Measurements from ENCODE around the gene PLCB1. TPM values are rescaled to one million over a fixed set of nuclear protein-coding genes. Genes with fewer than 3 reads are reported as not detected.

Gene PLCB1
- total RNA-seq, 1 experiment from 2014 or later: 6.0 TPM

DNA sequence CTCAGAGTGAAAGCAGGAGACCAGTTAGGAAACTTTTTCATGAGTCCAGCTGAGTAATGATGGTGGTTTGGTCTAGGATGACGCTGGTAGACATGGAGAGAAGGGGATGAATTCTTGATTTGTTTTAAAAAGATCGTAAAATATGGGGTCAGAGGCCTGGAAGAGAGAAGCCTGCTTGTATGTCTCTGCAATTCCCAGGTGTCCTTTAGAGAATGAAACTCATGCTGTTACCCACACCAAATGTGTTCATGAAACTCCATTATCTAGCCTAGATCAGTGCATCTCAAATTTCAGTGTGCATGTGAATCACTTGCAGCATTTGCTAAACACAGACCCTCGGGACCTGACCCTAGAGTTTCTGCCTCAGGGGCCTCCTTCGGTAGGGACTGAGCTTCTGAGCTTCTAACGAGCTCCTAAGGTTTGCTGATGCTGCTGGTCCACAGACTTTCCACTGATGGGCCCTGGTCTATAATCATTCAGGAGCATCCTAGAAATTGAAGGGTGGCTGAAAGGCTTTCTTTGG lies 634.9 kb downstream of the PLCB1 start:
- no peaks in the 10 kb centered on the region for H3K4me1 Mint-ChIP-seq (ENCODE audit: low read depth, unreplicated experiment)
- CTCF ChIA-PET: no interaction called here
- H3K27ac Mint-ChIP-seq (ENCODE audit: unreplicated experiment): no peak overlapping the region
- no peak overlapping the region for H3K4me3 Mint-ChIP-seq (ENCODE audit: low read depth, unreplicated experiment)
- H3K9me3 Mint-ChIP-seq (ENCODE audit: low read depth, unreplicated experiment): no peaks in the 10 kb centered on the region
- BruUV-seq (replicated peaks): no TSS peak
- TF ChIP-seq, protein P1, sequence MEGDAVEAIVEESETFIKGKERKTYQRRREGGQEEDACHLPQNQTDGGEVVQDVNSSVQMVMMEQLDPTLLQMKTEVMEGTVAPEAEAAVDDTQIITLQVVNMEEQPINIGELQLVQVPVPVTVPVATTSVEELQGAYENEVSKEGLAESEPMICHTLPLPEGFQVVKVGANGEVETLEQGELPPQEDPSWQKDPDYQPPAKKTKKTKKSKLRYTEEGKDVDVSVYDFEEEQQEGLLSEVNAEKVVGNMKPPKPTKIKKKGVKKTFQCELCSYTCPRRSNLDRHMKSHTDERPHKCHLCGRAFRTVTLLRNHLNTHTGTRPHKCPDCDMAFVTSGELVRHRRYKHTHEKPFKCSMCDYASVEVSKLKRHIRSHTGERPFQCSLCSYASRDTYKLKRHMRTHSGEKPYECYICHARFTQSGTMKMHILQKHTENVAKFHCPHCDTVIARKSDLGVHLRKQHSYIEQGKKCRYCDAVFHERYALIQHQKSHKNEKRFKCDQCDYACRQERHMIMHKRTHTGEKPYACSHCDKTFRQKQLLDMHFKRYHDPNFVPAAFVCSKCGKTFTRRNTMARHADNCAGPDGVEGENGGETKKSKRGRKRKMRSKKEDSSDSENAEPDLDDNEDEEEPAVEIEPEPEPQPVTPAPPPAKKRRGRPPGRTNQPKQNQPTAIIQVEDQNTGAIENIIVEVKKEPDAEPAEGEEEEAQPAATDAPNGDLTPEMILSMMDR (IDR thresholded peaks at IDR 0.05; ENCODE audit: unreplicated experiment): no peak
- DNase-seq: no peak
- no peaks in the 10 kb centered on the region for H3K27me3 Mint-ChIP-seq (ENCODE audit: unreplicated experiment)
- intact Hi-C loops (cut with micrococcal nuclease; ENCODE audit: unreplicated experiment): no loop called here
- H3K36me3 Mint-ChIP-seq (ENCODE audit: insufficient read depth, unreplicated experiment): no peaks in the 10 kb centered on the region

DNA sequence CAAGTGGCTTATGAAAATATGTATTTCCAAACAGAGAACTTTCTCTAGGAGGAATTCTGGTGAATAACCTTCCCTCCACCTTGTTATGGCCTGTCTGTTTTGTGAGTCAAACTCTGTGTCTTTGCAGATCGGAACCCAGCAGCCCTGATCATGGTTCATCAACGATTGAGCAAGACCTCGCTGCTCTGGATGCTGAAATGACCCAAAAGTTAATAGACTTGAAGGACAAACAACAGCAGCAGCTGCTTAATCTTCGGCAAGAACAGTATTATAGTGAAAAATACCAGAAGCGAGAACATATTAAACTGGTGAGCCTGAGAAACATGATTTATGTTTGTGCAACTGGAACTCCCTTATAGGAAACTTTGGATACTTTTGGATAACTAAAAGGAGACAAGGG lies 642.3 kb downstream of the PLCB1 start:
- Mint-ChIP-seq H3K36me3 (ENCODE audit: insufficient read depth, unreplicated experiment) (no peaks in the 10 kb centered on the region), H3K9me3 (ENCODE audit: low read depth, unreplicated experiment) (no peaks in the 10 kb centered on the region), H3K27me3 (ENCODE audit: unreplicated experiment) (no peaks in the 10 kb centered on the region), H3K27ac (ENCODE audit: unreplicated experiment) (no peak overlapping the region), H3K4me1 (ENCODE audit: low read depth, unreplicated experiment) (no peaks in the 10 kb centered on the region), H3K4me3 (ENCODE audit: low read depth, unreplicated experiment) (no peak overlapping the region)
- intact Hi-C loops (cut with micrococcal nuclease; ENCODE audit: unreplicated experiment): no loop called here
- DNase-seq: no peak
- BruUV-seq (replicated peaks): no TSS peak
- TF ChIP-seq, protein P1 (IDR thresholded peaks at IDR 0.05; ENCODE audit: unreplicated experiment): no peak
- CTCF ChIA-PET: no interaction called here

DNA sequence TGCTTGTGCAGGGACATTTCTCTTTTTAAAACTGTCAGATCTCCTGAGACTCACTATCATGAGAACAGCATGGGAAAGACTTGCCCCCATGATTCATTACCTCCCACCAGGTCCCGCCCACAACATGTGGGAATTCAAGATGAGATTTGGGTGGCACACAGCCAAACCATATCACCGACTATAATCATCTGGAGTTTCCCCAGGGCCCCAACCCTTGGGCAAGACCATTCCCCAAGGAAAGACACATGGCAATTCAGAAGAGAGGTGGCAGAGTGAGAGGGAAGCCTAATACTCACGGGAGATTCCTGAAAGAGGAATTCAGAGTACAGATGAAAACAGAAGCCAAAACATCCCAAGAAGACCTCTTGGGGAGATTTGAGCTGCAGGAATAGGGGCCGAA lies 645.8 kb downstream of the PLCB1 start:
- intact Hi-C loops (cut with micrococcal nuclease; ENCODE audit: unreplicated experiment): no loop called here
- DNase-seq: no peak
- H3K27ac Mint-ChIP-seq (ENCODE audit: unreplicated experiment): no peak overlapping the region
- CTCF ChIA-PET: no interaction called here
- no TSS peak for BruUV-seq (replicated peaks)
- H3K4me1 Mint-ChIP-seq (ENCODE audit: low read depth, unreplicated experiment): no peaks in the 10 kb centered on the region
- TF ChIP-seq, protein P1 (IDR thresholded peaks at IDR 0.05; ENCODE audit: unreplicated experiment): no peak
- no peak overlapping the region for H3K4me3 Mint-ChIP-seq (ENCODE audit: low read depth, unreplicated experiment)
- no peaks in the 10 kb centered on the region for H3K9me3 Mint-ChIP-seq (ENCODE audit: low read depth, unreplicated experiment)
- no peaks in the 10 kb centered on the region for H3K27me3 Mint-ChIP-seq (ENCODE audit: unreplicated experiment)
- no peaks in the 10 kb centered on the region for H3K36me3 Mint-ChIP-seq (ENCODE audit: insufficient read depth, unreplicated experiment)

DNA sequence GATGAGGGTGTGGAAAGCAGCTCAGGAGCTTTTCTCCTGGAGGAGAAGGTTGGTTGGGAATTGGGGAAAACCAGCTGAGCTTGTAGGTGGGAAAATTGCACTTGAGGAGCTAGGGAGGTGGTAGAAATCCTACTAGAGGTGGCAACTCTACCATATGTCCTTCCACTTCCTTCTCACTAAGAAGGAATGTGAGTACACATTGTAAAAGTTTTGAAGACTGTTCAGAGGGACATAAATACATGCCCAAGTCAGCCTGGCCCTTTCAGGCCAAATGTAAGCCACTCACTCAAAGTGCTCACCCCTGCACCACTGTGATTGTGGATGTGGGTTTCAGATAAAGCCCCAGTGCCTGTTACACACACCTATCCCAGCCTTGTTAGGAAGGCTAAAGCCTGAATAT lies 646.3 kb downstream of the PLCB1 start:
- no TSS peak for BruUV-seq (replicated peaks)
- H3K9me3 Mint-ChIP-seq (ENCODE audit: low read depth, unreplicated experiment): no peaks in the 10 kb centered on the region
- no peak overlapping the region for H3K4me3 Mint-ChIP-seq (ENCODE audit: low read depth, unreplicated experiment)
- H3K36me3 Mint-ChIP-seq (ENCODE audit: insufficient read depth, unreplicated experiment): no peaks in the 10 kb centered on the region
- H3K27ac Mint-ChIP-seq (ENCODE audit: unreplicated experiment): no peak overlapping the region
- intact Hi-C loops (cut with micrococcal nuclease; ENCODE audit: unreplicated experiment): no loop called here
- no peaks in the 10 kb centered on the region for H3K27me3 Mint-ChIP-seq (ENCODE audit: unreplicated experiment)
- CTCF ChIA-PET: no interaction called here
- TF ChIP-seq, protein P1 (IDR thresholded peaks at IDR 0.05; ENCODE audit: unreplicated experiment): no peak
- H3K4me1 Mint-ChIP-seq (ENCODE audit: low read depth, unreplicated experiment): no peaks in the 10 kb centered on the region
- no peak for DNase-seq

Data from Calu3 (cell line).